WTC11 (cell line): ENCODE data around the gene TRPM4.

ENCODE experiments used
- ATF3 ChIP-seq: sonication (generic); formaldehyde crosslinking; conservative IDR thresholded peaks from 2 replicates; pipeline ENCODE4 v1.8.1; 2022; ENCODE audit warnings: mild to moderate bottlenecking, missing genetic modification reagents
- E2F1 ChIP-seq: sonication (generic); formaldehyde crosslinking; IDR thresholded peaks from 2 replicates; pipeline ENCODE4 v1.8.0; 2022; ENCODE audit warnings: mild to moderate bottlenecking, missing genetic modification reagents
- ELF4 ChIP-seq: sonication (generic); formaldehyde crosslinking; IDR thresholded peaks from 2 replicates; pipeline ENCODE4 v1.8.1; 2022; ENCODE audit warnings: low read depth, mild to moderate bottlenecking, moderate library complexity, missing genetic modification reagents
- HMGXB4 ChIP-seq: sonication (generic); formaldehyde crosslinking; IDR thresholded peaks from 2 replicates; pipeline ENCODE4 v1.8.1; 2023; ENCODE audit warnings: mild to moderate bottlenecking, moderate library complexity, missing genetic modification reagents
- NR2C2 ChIP-seq: sonication (generic); formaldehyde crosslinking; IDR thresholded peaks from 2 replicates; pipeline ENCODE4 v1.8.0; 2022; ENCODE audit warnings: mild to moderate bottlenecking, missing genetic modification reagents
- RELA ChIP-seq: sonication (generic); formaldehyde crosslinking; IDR thresholded peaks from 2 replicates; pipeline ENCODE4 v1.8.1; 2022; ENCODE audit warnings: missing genetic modification reagents, mild to moderate bottlenecking, borderline replicate concordance
- SP1 ChIP-seq: sonication (generic); formaldehyde crosslinking; conservative IDR thresholded peaks from 2 replicates; pipeline ENCODE4 v1.8.1; 2022; ENCODE audit warnings: missing genetic modification reagents
- TEAD4 ChIP-seq: sonication (generic); formaldehyde crosslinking; IDR thresholded peaks from 2 replicates; pipeline ENCODE4 v1.8.0; 2022; ENCODE audit warnings: mild to moderate bottlenecking, missing genetic modification reagents
- TF ChIP-seq, protein P1 (sequence below): fragments of 200-600 bp; IDR thresholded peaks from 2 replicates; pipeline ENCODE4 v1.8.0; 2022; ENCODE audit warnings: antibody characterized with exemption
- TF ChIP-seq, protein P2 (sequence below): sonication (generic); formaldehyde crosslinking; IDR thresholded peaks from 2 replicates; pipeline ENCODE4 v1.8.0; 2022; ENCODE audit warnings: mild to moderate bottlenecking, missing genetic modification reagents
- TF ChIP-seq, protein P3 (sequence below): sonication (generic); formaldehyde crosslinking; IDR thresholded peaks from 2 replicates; pipeline ENCODE4 v1.8.1; 2022; ENCODE audit warnings: mild to moderate bottlenecking, moderate library complexity, missing genetic modification reagents

GRCh38 chr19:49111218-49111998 is 46.2 kb upstream of the TRPM4 start:
- TF ChIP-seq, protein P1, sequence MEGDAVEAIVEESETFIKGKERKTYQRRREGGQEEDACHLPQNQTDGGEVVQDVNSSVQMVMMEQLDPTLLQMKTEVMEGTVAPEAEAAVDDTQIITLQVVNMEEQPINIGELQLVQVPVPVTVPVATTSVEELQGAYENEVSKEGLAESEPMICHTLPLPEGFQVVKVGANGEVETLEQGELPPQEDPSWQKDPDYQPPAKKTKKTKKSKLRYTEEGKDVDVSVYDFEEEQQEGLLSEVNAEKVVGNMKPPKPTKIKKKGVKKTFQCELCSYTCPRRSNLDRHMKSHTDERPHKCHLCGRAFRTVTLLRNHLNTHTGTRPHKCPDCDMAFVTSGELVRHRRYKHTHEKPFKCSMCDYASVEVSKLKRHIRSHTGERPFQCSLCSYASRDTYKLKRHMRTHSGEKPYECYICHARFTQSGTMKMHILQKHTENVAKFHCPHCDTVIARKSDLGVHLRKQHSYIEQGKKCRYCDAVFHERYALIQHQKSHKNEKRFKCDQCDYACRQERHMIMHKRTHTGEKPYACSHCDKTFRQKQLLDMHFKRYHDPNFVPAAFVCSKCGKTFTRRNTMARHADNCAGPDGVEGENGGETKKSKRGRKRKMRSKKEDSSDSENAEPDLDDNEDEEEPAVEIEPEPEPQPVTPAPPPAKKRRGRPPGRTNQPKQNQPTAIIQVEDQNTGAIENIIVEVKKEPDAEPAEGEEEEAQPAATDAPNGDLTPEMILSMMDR: no peak
- no peak for TF ChIP-seq SP1 (CRISPR knock-in tag)
- no peak for TF ChIP-seq E2F1 (CRISPR knock-in tag)
- TF ChIP-seq, protein P2, sequence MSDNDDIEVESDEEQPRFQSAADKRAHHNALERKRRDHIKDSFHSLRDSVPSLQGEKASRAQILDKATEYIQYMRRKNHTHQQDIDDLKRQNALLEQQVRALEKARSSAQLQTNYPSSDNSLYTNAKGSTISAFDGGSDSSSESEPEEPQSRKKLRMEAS: no peak
- no peak for TF ChIP-seq TEAD4
- TF ChIP-seq HMGXB4: no peak
- TF ChIP-seq NR2C2 (CRISPR knock-in tag): no peak
- TF ChIP-seq, protein P3, sequence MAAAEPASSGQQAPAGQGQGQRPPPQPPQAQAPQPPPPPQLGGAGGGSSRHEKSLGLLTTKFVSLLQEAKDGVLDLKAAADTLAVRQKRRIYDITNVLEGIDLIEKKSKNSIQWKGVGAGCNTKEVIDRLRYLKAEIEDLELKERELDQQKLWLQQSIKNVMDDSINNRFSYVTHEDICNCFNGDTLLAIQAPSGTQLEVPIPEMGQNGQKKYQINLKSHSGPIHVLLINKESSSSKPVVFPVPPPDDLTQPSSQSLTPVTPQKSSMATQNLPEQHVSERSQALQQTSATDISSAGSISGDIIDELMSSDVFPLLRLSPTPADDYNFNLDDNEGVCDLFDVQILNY: no peak
- TF ChIP-seq RELA (CRISPR knock-in tag): no peak
- TF ChIP-seq ELF4 (CRISPR knock-in tag): no peak
- no peak for TF ChIP-seq ATF3 (CRISPR knock-in tag)
